Upper lobe of right lung (tissue), 1 donor: ENCODE results near the gene AFTPH. TPM values are rescaled to one million over a fixed set of nuclear protein-coding genes. Genes with fewer than 3 reads are reported as not detected.

ENCODE experiments used
- ATAC-seq: fragments of 200-7000 bp; cut with Tn5 transposase; one replicate; pipeline ENCODE4 v1.9.1; 2020; ENCODE audit warnings: mild to moderate bottlenecking, moderate library complexity
- DNase-seq: peaks from one replicate; pipeline ENCODE4 v3.0.0-alpha.2; 2020
- H3K27ac ChIP-seq: fragments of 200-600 bp; one replicate; pipeline ENCODE4 v1.8.0; 2022
- H3K27me3 ChIP-seq: fragments of 200-600 bp; one replicate; pipeline ENCODE4 v1.8.0; 2022; ENCODE audit warnings: mild to moderate bottlenecking
- H3K36me3 ChIP-seq: fragments of 200-600 bp; one replicate; pipeline ENCODE4 v1.8.0; 2022
- H3K4me1 ChIP-seq: fragments of 200-600 bp; one replicate; pipeline ENCODE4 v1.8.0; 2022
- H3K4me3 ChIP-seq: fragments of 200-600 bp; one replicate; pipeline ENCODE4 v1.8.0; 2022; ENCODE audit warnings: mild to moderate bottlenecking
- H3K9me3 ChIP-seq: fragments of 200-600 bp; one replicate; pipeline ENCODE4 v1.8.0; 2022
- CTCF ChIP-seq: fragments of 200-600 bp; IDR thresholded peaks from one replicate; pipeline ENCODE4 v1.8.0; 2022; ENCODE audit warnings: antibody characterized with exemption
- intact Hi-C: fragments of 100-400 bp; cut with DNase I; formaldehyde crosslinking; loops from one replicate; pipeline ENCODE4 v1.11.0; 2022
- microRNA-seq: library from miRNA; unstranded; fragments of <30 nt; microRNA quantifications from one replicate; pipeline ENCODE4 v1.2.0, GENCODE V29; 2020; ENCODE audit warnings: borderline microRNAs expressed
- total RNA-seq: library from RNA; stranded (reverse); fragmentation: NEBNext Ultra II Directional; extraction: Animal tissue kit (Norgen Biotek cat#: 25700); gene quantifications from one replicate; pipeline ENCODE4 v1.2.1, GENCODE V29; 2021
- donor health status: DM: no; HTN: yes; CAD: no; lungs with severe emphysema.

AFTPH gene
- total RNA-seq, 1 donor from 2014 or later: 40.2 TPM

GRCh38 chr2:64637931-64638330 lies 113.8 kb downstream of the AFTPH start:
- Histone ChIP-seq H3K4me1 (peaks cover 25% of the 10 kb centered on the region), H3K27me3 (no peaks in the 10 kb centered on the region), H3K9me3 (no peaks in the 10 kb centered on the region), H3K27ac (no peak overlapping the region), H3K4me3 (no peak overlapping the region), H3K36me3 (peaks cover 20% of the 10 kb centered on the region)
- no peak for TF ChIP-seq CTCF
- ATAC-seq (no peak), DNase-seq (no peak)
- intact Hi-C loops: no loop called here

GRCh38 chr2:64638502-64639120 lies 114.5 kb downstream of the AFTPH start:
- no peak for TF ChIP-seq CTCF
- no peaks in the 10 kb centered on the region for H3K9me3 ChIP-seq
- ATAC-seq: no peak
- H3K27ac ChIP-seq: no peak overlapping the region
- H3K4me1 ChIP-seq: peaks cover 27% of the 10 kb centered on the region
- H3K4me3 ChIP-seq: no peak overlapping the region
- DNase-seq: no peak
- peaks cover 13% of the 10 kb centered on the region for H3K36me3 ChIP-seq
- no peaks in the 10 kb centered on the region for H3K27me3 ChIP-seq
- intact Hi-C loops: no loop called here

GRCh38 chr2:64639691-64640090 lies 115.6 kb downstream of the AFTPH start:
- H3K36me3 ChIP-seq: peaks cover 10% of the 10 kb centered on the region
- no peak overlapping the region for H3K27ac ChIP-seq
- no peak for DNase-seq
- H3K9me3 ChIP-seq: no peaks in the 10 kb centered on the region
- H3K27me3 ChIP-seq: no peaks in the 10 kb centered on the region
- no peak for TF ChIP-seq CTCF
- intact Hi-C loops: loop anchor here (10.0 kb wide), 2 partner anchors 55 to 225 kb away; no protein-coding TSS in a partner anchor
- ATAC-seq: no peak
- H3K4me1 ChIP-seq: peaks cover 31% of the 10 kb centered on the region
- H3K4me3 ChIP-seq: no peak overlapping the region

GRCh38 chr2:64640153-64641044 lies 116.3 kb downstream of the AFTPH start:
- Histone ChIP-seq H3K4me3 (no peak overlapping the region), H3K36me3 (peaks cover 4% of the 10 kb centered on the region), H3K27ac (no peak overlapping the region), H3K27me3 (no peaks in the 10 kb centered on the region), H3K9me3 (no peaks in the 10 kb centered on the region), H3K4me1 (peaks cover 36% of the 10 kb centered on the region)
- no peak for ATAC-seq
- TF ChIP-seq CTCF: no peak
- DNase-seq: no peak
- intact Hi-C loops: loop anchor here (10.0 kb wide), 2 partner anchors 56 to 224 kb away; no protein-coding TSS in a partner anchor

GRCh38 chr2:64641599-64641998 lies 117.5 kb downstream of the AFTPH start:
- no peaks in the 10 kb centered on the region for H3K36me3 ChIP-seq
- H3K27me3 ChIP-seq: no peaks in the 10 kb centered on the region
- no peak overlapping the region for H3K4me3 ChIP-seq
- DNase-seq: no peak
- TF ChIP-seq CTCF: no peak
- intact Hi-C loops: loop anchor here (10.0 kb wide), 2 partner anchors 57 to 223 kb away; no protein-coding TSS in a partner anchor
- H3K9me3 ChIP-seq: no peaks in the 10 kb centered on the region
- H3K27ac ChIP-seq: no peak overlapping the region
- no peak for ATAC-seq
- peaks cover 43% of the 10 kb centered on the region for H3K4me1 ChIP-seq

Small RNAs within 50 kb of the gene (microRNA-seq; reads per million reads assigned to microRNA genes)
- not detected for gene MIR4434

Other genes starting within 250 kb of the AFTPH start
- 43.2 TPM for gene LGALSL, start 70.2 kb upstream of the AFTPH start, total RNA-seq
- 20.7 TPM for gene SERTAD2, start 129.6 kb downstream of the AFTPH start, total RNA-seq